Measurements from ENCODE around the gene SAMD8. TPM values are rescaled to one million over a fixed set of nuclear protein-coding genes. Genes with fewer than 3 reads are reported as not detected.

The SAMD8 gene
- total RNA-seq, 4 donors from 2014 or later, result 19.0 to 28.0 (median 27.5) TPM

DNA sequence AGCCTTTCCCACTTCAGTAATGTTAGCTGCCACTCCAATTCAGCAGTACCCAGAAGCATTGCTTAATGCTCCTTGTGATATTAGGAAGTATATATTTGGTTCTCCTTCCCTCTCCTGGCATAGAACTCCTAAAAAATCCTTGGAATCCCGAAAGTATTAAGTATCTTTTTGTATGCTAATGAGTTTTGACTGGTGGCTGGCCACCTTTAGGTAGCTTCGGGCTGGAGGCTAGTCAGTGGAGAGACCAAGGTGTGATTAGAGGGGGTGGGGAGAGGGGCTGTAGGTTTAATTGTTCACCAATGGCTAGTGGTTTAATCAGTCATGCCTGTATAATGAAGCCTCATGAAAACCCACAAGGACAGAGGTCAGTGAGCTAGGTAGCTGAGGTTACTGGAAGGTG is 112.1 kb downstream of the SAMD8 start:
- no peak for DNase-seq (ENCODE audit: extremely low spot score)
- no peak for TF ChIP-seq CTCF (IDR thresholded peaks at IDR 0.05)
- TF ChIP-seq EP300 (IDR thresholded peaks at IDR 0.05), result no peak
- no peak for TF ChIP-seq POLR2A (IDR thresholded peaks at IDR 0.05; ENCODE audit: low read depth)
- no peak for TF ChIP-seq POLR2AphosphoS5 (IDR thresholded peaks at IDR 0.05)
- H3K36me3 ChIP-seq, result peaks cover 38 to 75% (median 62%) of the 10 kb centered on the region in 4 donors
- no peaks in the 10 kb centered on the region for H3K27me3 ChIP-seq
- H3K9me3 ChIP-seq, result no peaks in the 10 kb centered on the region
- 46% methylated on average over 2 of the region's 2 CpGs for WGBS
- peak overlapping the region; percentile 85 to 90 (median 86) for H3K27ac ChIP-seq (replicated peaks in 1 of 4)
- H3K4me1 ChIP-seq, result peaks cover 70 to 84% (median 74%) of the 10 kb centered on the region in 4 donors
- no peak overlapping the region for H3K4me3 ChIP-seq
- intact Hi-C loops (cut with DNase I), result no loop called here

- peak overlapping the region; percentile 29 to 32 (median 30) for H3K4me3 ChIP-seq
- intact Hi-C loops (cut with DNase I), result no loop called here
- peaks cover 75 to 95% (median 82%) of the 10 kb centered on the region in 4 donors for H3K4me1 ChIP-seq
- H3K9me3 ChIP-seq, result no peaks in the 10 kb centered on the region
- WGBS, result 26% methylated on average over 2 of the region's 2 CpGs
- peaks cover 19 to 73% (median 46%) of the 10 kb centered on the region in 4 donors for H3K36me3 ChIP-seq
- TF ChIP-seq POLR2AphosphoS5 (IDR thresholded peaks at IDR 0.05) (no peak), CTCF (IDR thresholded peaks at IDR 0.05) (no peak), POLR2A (IDR thresholded peaks at IDR 0.05; ENCODE audit: low read depth) (no peak), EP300 (IDR thresholded peaks at IDR 0.05) (no peak)
- H3K27me3 ChIP-seq, result no peaks in the 10 kb centered on the region
- H3K27ac ChIP-seq (replicated peaks in 1 of 4), result peak overlapping the region; percentile 85 to 90 (median 86)
- no peak for DNase-seq (ENCODE audit: extremely low spot score)
These were observed 114.6 kb downstream of the SAMD8 start for GRCh38 chr10:75226095-75226494.

GRCh38 chr10:75226656-75227055 is 115.2 kb downstream of the SAMD8 start:
- Histone ChIP-seq H3K27me3 (no peaks in the 10 kb centered on the region), H3K9me3 (no peaks in the 10 kb centered on the region), H3K4me1 (peaks cover 72 to 90% (median 80%) of the 10 kb centered on the region in 4 donors), H3K36me3 (peaks cover 19 to 73% (median 45%) of the 10 kb centered on the region in 4 donors), H3K4me3 (no peak overlapping the region), H3K27ac (replicated peaks in 1 of 4) (peak overlapping the region; percentile 85 to 90 (median 86))
- intact Hi-C loops (cut with DNase I), result no loop called here
- no peak for DNase-seq (ENCODE audit: extremely low spot score)
- 70% methylated on average over 1 of the region's 5 CpGs for WGBS
- no peak for TF ChIP-seq CTCF (IDR thresholded peaks at IDR 0.05)
- TF ChIP-seq POLR2A (IDR thresholded peaks at IDR 0.05; ENCODE audit: low read depth), result no peak
- no peak for TF ChIP-seq EP300 (IDR thresholded peaks at IDR 0.05)
- no peak for TF ChIP-seq POLR2AphosphoS5 (IDR thresholded peaks at IDR 0.05)

DNA sequence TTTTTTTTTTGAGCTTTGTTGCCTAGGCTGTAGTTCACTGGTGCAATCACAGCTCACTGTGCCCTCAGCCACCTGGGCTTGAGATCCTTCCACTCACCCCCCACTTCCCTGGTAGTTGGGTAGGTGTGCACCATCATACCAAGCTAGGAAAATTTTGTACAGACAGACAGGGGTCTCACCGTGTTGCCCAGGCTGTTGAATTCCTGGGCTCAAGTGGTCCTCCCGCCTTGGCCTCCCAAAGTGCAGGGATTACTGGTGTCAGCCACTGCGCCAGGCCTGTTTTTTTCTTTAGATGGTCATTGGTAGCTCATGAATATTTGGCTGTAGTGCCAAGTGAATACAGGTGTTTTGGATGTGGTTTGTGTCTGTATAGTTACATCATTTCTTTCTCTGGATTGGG is 116.8 kb downstream of the SAMD8 start:
- intact Hi-C loops (cut with DNase I), result no loop called here
- WGBS, result 87% methylated on average over 3 of the region's 3 CpGs
- no peak for TF ChIP-seq CTCF (IDR thresholded peaks at IDR 0.05)
- no peak for TF ChIP-seq POLR2A (IDR thresholded peaks at IDR 0.05; ENCODE audit: low read depth)
- no peak for TF ChIP-seq EP300 (IDR thresholded peaks at IDR 0.05)
- TF ChIP-seq POLR2AphosphoS5 (IDR thresholded peaks at IDR 0.05), result no peak
- Histone ChIP-seq H3K9me3 (no peaks in the 10 kb centered on the region), H3K36me3 (peaks cover 6 to 70% (median 40%) of the 10 kb centered on the region in 4 donors), H3K27ac (replicated peaks in 1 of 4) (peak overlapping the region; percentile 62 to 90 (median 86)), H3K4me1 (peaks cover 62 to 76% (median 68%) of the 10 kb centered on the region in 4 donors), H3K27me3 (no peaks in the 10 kb centered on the region), H3K4me3 (no peak overlapping the region)
- no peak for DNase-seq (ENCODE audit: extremely low spot score)

GRCh38 chr10:75228834-75229233 is 117.4 kb downstream of the SAMD8 start:
- peaks cover 6 to 69% (median 35%) of the 10 kb centered on the region in 4 donors for H3K36me3 ChIP-seq
- intact Hi-C loops (cut with DNase I), result no loop called here
- H3K4me1 ChIP-seq, result peaks cover 56 to 76% (median 67%) of the 10 kb centered on the region in 4 donors
- TF ChIP-seq POLR2A (IDR thresholded peaks at IDR 0.05; ENCODE audit: low read depth), result no peak
- TF ChIP-seq POLR2AphosphoS5 (IDR thresholded peaks at IDR 0.05), result no peak
- TF ChIP-seq CTCF (IDR thresholded peaks at IDR 0.05), result no peak
- TF ChIP-seq EP300 (IDR thresholded peaks at IDR 0.05), result no peak
- no peak for DNase-seq (ENCODE audit: extremely low spot score)
- H3K4me3 ChIP-seq, result no peak overlapping the region
- no peaks in the 10 kb centered on the region for H3K27me3 ChIP-seq
- H3K9me3 ChIP-seq, result no peaks in the 10 kb centered on the region
- peak overlapping the region; percentile 62 to 90 (median 86) for H3K27ac ChIP-seq (replicated peaks in 1 of 4)
- WGBS, result 74% methylated on average over 4 of the region's 4 CpGs

Data from esophagus muscularis mucosa (tissue), 4 donors.